ENCODE results near the gene PRKCQ.
A peak's percentile ranks its signal among the peaks of the same experiment; 100 is the strongest.
"Not testable (repeated sequence)": the region's sequence is repeated elsewhere in the genome, so short reads cannot be mapped to it uniquely, and the experiment has no call there.

Gene PRKCQ

GRCh38 chr10:6486309-6486708 is 93.8 kb downstream of the PRKCQ start:
- DNase-seq: no peak

- DNase-seq: no peak
Measured at GRCh38 chr10:6482737-6483357, 97.2 kb downstream of the PRKCQ start.

GRCh38 chr10:6478722-6479121 is 101.4 kb downstream of the PRKCQ start:
- DNase-seq: no peak

GRCh38 chr10:6476989-6477388 is 103.1 kb downstream of the PRKCQ start:
- DNase-seq: no peak

GRCh38 chr10:6474871-6475270 is 105.2 kb downstream of the PRKCQ start:
- no peak for DNase-seq

GRCh38 chr10:6473901-6474370 is 106.1 kb downstream of the PRKCQ start:
- peak; percentile 38 for DNase-seq

- DNase-seq: peak; percentile 61
Measured at GRCh38 chr10:6473430-6473829, 106.6 kb downstream of the PRKCQ start.

- DNase-seq: not testable (repeated sequence)
Measured at GRCh38 chr10:6472710-6473005, 107.4 kb downstream of the PRKCQ start.

GRCh38 chr10:6470894-6471618 is 109.0 kb downstream of the PRKCQ start:
- no peak for DNase-seq

- no peak for DNase-seq
Measured at GRCh38 chr10:6469661-6470060, 110.4 kb downstream of the PRKCQ start.

GRCh38 chr10:6465854-6466601 is 114.0 kb downstream of the PRKCQ start:
- no peak for DNase-seq

- DNase-seq: no peak
Measured at GRCh38 chr10:6465437-6465836, 114.6 kb downstream of the PRKCQ start.

GRCh38 chr10:6464862-6465430 is 115.1 kb downstream of the PRKCQ start:
- no peak for DNase-seq

GRCh38 chr10:6463366-6463765 is 116.7 kb downstream of the PRKCQ start:
- DNase-seq: no peak

- no peak for DNase-seq
Measured at GRCh38 chr10:6461961-6462360, 118.1 kb downstream of the PRKCQ start.

- DNase-seq: no peak
Measured at GRCh38 chr10:6460861-6461409, 119.1 kb downstream of the PRKCQ start.

GRCh38 chr10:6458814-6459213 is 121.3 kb downstream of the PRKCQ start:
- DNase-seq: no peak

- no peak for DNase-seq
Measured at GRCh38 chr10:6457376-6457775, 122.7 kb downstream of the PRKCQ start.

- DNase-seq: no peak
Measured at GRCh38 chr10:6456067-6456466, 124.0 kb downstream of the PRKCQ start.

GRCh38 chr10:6455592-6455991 is 124.5 kb downstream of the PRKCQ start:
- DNase-seq: no peak

- DNase-seq: no peak
Measured at GRCh38 chr10:6446711-6447110, 133.4 kb downstream of the PRKCQ start.

- DNase-seq: no peak
Measured at GRCh38 chr10:6445671-6446316, 134.3 kb downstream of the PRKCQ start.

GRCh38 chr10:6439875-6440274 is 140.2 kb downstream of the PRKCQ start:
- DNase-seq: not testable (repeated sequence)

All from SIG-M5 (cell line).